Upper lobe of left lung (tissue), 4 donors: ENCODE data around the gene CLMP.

ENCODE experiments used
- CTCF ChIP-seq, 6 experiments: fragments of 450-650 bp in 4 of 6; fragments of 200-600 bp in 2 of 6; sonication (generic) in 2 of 6; IDR thresholded peaks; one replicate each; pipeline ENCODE4 v1.5.1; 2016 to 2019; ENCODE audit warnings: antibody characterized with exemption in 6 of 6
- EP300 ChIP-seq, 4 donors: sonication (generic); formaldehyde crosslinking; IDR thresholded peaks; one replicate each; pipeline ENCODE4 v1.5.1; 2017; ENCODE audit warnings: antibody characterized with exemption in 4 of 4, control low read depth in 2 of 4
- POLR2A ChIP-seq, 4 donors: fragments of 450-650 bp; IDR thresholded peaks; one replicate each; pipeline ENCODE4 v1.5.1; 2016 to 2017; ENCODE audit warnings: antibody characterized with exemption in 4 of 4, mild to moderate bottlenecking in 2 of 4
- POLR2AphosphoS5 ChIP-seq, 2 donors: sonication (generic); formaldehyde crosslinking; IDR thresholded peaks; one replicate each; pipeline ENCODE4 v1.5.1; 2017; ENCODE audit warnings: antibody characterized with exemption in 2 of 2

GRCh38 chr11:123020968-123021367, 174.1 kb downstream of the CLMP start:
- TF ChIP-seq CTCF (IDR thresholded peaks at IDR 0.05) (peak in 5 of 6 experiments; percentile 14 to 44 (median 32)), EP300 (IDR thresholded peaks at IDR 0.05) (no peak), POLR2A (IDR thresholded peaks at IDR 0.05) (no peak), POLR2AphosphoS5 (IDR thresholded peaks at IDR 0.05) (no peak)
